Posterior cingulate gyrus (tissue), 11 donors: Measurements from ENCODE around the gene IL3RA.
A peak's percentile ranks its signal among the peaks of the same experiment; 100 is the strongest.
"Not testable (repeated sequence)": the region's sequence is repeated elsewhere in the genome, so short reads cannot be mapped to it uniquely, and the experiment has no call there.

Experiments
- DNase-seq, 10 donors: peaks; one replicate each; pipeline versions ENCODE4 v3.0.0 to v3.0.0-alpha.2; 2020 to 2021; ENCODE audit warnings: mixed read lengths in 3 of 10
- intact Hi-C: fragments of 100-400 bp; cut with DNase I; formaldehyde crosslinking; loops from one replicate; pipeline ENCODE4 v1.15.1; 2023

Gene IL3RA

DNA sequence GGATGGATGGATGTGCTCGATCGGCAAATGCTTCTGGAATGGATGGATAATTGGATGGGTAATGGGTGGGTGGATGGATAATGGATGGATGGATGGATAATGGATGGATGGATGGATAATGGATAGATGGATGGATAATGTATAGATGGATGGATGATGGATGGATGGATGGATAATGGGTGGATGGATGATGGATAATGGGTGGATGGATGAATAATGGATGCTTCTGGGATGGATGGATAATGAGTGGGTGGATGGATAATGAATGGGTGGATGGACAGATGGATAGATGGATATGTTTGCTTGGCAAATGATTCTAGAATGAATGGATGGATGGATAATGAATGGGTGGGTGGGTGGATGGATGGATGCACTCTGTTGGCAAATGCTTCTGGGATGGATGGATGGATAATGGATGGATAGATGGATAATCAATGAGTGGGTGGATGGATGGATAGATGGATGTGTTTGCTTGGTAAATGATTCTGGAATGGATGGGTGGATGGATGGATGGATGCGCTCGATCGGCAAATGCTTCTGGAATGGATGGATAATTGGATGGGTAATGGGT, 59.1 kb downstream of the IL3RA start:
- DNase-seq = peak in 2 of 10 donors; percentile 0 to 30
- intact Hi-C loops = no loop called here

DNA sequence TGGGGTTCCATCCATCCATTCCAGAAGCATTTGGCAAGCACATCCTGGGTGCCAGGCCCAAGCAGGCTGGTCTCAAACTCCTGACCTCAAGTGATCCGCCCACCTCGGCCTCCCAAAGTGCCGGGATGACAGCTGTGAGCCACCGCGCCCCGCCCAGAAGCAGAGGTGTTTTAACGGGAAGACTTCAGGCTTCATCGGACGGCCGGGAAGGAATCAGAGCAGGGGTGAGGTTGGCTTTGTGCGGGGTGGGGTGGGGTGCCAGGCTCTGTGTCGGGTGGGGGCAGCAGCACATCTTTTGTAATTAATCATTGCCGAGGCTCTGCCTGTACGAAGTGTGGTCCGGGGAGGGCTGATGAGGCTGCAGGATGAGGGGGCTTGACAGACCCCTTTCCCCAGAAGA, 60.4 kb downstream of the IL3RA start:
- DNase-seq = peak in 5 of 10 donors; percentile 0 to 66 (median 44)
- intact Hi-C loops = no loop called here

- intact Hi-C loops = no loop called here
- peak in 5 of 10 donors; percentile 1 to 70 (median 46) for DNase-seq
Observed at GRCh38 chrX:1397441-1398270, 61.1 kb downstream of the IL3RA start.

DNA sequence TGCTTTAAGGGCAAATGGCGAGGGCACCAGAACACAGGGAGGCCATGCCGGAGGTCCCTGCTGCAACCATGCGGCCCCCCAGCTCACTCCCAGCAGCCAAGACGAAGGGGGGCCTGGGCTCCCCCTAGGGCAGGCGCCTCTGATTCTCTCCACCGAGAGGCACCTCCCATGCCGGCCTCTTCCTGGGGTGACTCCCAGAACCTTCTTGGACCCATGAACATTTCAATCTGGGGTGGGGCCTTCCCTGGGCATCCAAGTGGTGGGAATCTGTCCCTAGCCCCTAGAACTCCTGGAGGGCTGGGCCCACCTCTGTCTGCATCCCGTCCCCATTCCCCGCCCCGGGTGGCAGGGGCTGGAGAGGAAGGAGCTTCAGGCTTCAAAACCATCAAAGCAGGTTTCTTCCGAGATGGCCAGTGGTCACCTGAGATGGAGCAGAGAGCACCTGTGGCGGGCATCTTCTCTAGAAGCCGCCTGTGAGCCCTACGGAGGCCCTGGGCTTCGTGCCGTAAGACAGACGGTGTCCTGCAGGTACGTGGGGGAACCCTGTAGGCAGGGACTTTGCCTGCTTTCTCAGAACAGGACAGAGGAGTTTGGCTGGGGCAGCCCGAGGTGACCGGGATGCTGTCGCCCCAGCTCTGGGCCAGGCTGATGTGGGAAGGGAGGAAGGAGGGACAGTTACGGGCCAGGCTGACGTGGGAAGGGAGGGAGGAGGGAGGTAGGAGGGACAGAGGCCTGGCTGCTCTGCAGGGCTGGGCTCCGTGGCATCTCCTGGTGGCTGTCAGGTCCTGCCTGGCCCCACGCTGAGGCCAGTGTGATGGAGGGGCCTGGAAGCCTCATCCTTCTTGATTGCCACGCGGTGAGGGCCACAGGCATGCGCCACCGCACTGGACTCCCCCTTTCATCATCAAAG, 62.1 kb downstream of the IL3RA start:
- intact Hi-C loops = no loop called here

GRCh38 chrX:1400049-1400448, 63.5 kb downstream of the IL3RA start:
- intact Hi-C loops = no loop called here
- DNase-seq = peak in 6 of 10 donors; percentile 0 to 26 (median 18)

More for the DNA sequence above, 62.1 kb downstream of the IL3RA start:
- DNase-seq = peak in 4 of 10 donors; percentile 22 to 73 (median 71)

GRCh38 chrX:1400742-1401471, 64.3 kb downstream of the IL3RA start:
- intact Hi-C loops = no loop called here
- DNase-seq = peak in 6 of 10 donors; percentile 1 to 76 (median 40)

GRCh38 chrX:1401611-1402430, 65.2 kb downstream of the IL3RA start:
- intact Hi-C loops = no loop called here
- peak in 8 of 10 donors; percentile 10 to 90 (median 57) for DNase-seq

- intact Hi-C loops = no loop called here
- peak in 6 of 10 donors; percentile 2 to 89 (median 54) for DNase-seq
Observed at GRCh38 chrX:1403228-1403627, 66.6 kb downstream of the IL3RA start.

DNA sequence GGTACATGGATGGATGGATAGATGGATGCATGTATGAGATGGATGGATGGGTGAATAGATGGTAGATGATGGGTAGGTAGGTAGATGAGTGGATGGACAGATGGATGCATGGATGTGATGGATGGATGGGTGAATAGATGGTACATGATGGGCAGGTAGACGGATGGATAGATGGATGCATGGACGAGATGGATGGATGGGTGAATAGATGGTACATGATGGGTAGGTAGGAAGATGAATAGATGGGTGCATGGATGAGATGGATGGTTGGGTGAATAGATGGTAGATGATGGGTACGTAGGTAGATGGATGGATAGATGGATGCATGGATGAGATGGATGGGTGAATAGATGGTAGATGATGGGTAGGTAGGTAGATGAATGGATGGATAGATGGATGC, 67.3 kb downstream of the IL3RA start:
- intact Hi-C loops = not testable (repeated sequence)

GRCh38 chrX:1405769-1406168, 69.2 kb downstream of the IL3RA start:
- not testable (repeated sequence) for DNase-seq

More for the DNA sequence above, 67.3 kb downstream of the IL3RA start:
- not testable (repeated sequence) for DNase-seq

DNA sequence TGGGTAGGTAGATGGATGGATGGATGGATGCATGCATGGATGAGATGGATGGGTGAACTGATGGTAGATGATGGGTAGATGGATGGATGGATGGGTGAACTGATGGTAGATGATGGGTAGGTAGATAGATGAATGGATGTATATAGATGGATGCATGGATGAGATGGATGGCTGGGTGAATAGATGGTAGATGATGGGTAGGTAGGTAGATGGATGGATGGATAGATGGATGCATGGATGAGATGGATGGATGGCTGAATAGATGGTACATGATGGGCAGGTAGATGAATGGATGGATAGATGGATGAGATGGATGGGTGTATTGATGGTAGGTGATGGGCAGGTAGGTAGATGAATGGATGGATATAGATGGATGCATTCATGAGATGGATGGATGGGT, 70.5 kb downstream of the IL3RA start:
- DNase-seq = no peak
- intact Hi-C loops = no loop called here

More at GRCh38 chrX:1405769-1406168, 69.2 kb downstream of the IL3RA start:
- intact Hi-C loops = not testable (repeated sequence)

DNA sequence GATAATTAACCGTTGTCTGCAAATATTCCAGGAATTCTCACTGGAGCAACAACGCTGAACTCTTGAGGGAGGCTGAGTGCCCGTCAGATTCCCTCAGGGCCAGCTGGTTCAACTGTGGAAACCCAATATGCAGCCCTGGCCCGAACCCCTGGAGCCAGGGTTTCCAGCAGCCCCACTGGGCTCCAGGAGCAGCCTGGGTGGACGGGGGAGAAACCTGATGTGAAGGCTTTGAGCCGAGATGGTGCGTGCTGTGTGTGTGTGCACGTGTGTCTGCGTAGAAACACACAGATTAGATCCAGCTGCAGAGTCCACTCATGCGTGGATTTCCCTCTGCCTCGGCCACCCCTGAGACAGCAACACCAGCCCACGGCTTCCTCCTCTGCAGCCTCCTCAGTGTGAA, 74.7 kb downstream of the IL3RA start:
- intact Hi-C loops = no loop called here
- DNase-seq = peak in 4 of 10 donors; percentile 0 to 57 (median 48)

- peak in 3 of 10 donors; percentile 63 to 78 (median 64) for DNase-seq
- intact Hi-C loops = no loop called here
Observed at GRCh38 chrX:1412551-1413161, 76.1 kb downstream of the IL3RA start.

- intact Hi-C loops = no loop called here
Observed at GRCh38 chrX:1416327-1416784, 79.8 kb downstream of the IL3RA start.

GRCh38 chrX:1416965-1417760, 80.6 kb downstream of the IL3RA start:
- peak in 3 of 10 donors; percentile 15 to 43 (median 41) for DNase-seq
- intact Hi-C loops = no loop called here

More at GRCh38 chrX:1416327-1416784, 79.8 kb downstream of the IL3RA start:
- peak in 1 of 10 donors; percentile 26 for DNase-seq

GRCh38 chrX:1417921-1418771, 81.6 kb downstream of the IL3RA start:
- peak in 3 of 10 donors; percentile 53 to 81 (median 67) for DNase-seq
- intact Hi-C loops = no loop called here
